ENCODE data around the gene ZNF726.
"Not testable (repeated sequence)": the region's sequence is repeated elsewhere in the genome, so short reads cannot be mapped to it uniquely, and the experiment has no call there.

Gene ZNF726

DNA sequence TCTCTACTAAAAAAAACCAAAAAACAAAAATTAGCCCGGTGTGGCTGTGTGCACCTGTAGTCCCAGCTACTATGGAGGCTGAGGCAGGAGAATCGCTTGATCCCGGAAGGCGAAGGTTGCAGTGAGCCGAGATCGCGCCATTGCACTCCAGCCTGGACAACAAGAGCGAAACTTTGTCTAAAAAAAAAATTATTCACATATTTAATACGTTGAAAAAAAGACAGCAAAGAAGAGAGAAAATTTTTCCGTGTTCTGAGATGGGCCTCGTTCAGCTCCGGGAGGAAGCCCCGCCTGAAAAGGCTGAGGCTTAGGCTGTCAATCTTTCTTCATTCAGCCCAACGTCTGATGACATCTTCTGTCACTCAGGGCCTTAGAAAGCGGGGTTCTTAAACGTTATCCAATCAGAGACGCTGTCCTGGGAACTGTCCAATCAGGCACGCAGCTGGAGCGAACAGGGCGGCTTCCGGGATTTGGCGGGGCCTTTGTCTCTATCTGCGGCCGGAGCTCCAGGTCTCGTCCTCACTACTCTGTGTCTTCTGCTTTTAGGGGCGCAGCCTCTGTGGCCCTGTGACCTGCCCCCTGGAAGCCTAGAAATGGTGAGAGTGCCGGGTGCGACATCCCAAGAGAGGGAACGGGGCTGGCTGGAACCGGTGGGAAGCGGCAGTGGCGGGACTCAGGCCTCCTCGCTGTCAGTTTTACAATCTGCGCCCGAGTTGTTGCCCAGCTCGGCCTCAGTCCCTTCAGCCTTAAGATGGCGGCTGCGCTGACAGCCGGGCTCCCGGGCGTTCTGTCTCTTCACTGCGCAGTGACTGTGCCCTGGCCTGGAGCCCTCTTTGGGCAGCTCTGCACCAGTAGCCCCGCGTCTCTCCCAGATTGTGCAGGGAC is at the start of gene ZNF726:
Gene ZNF726, plus strand, starts transcription at position 485 of the 885 bp plus-strand sequence. Its CDS starts 109 bp downstream, at position 594.
- peak; percentile 73 to 78 for DNase-seq (ENCODE audit: low read depth in 2 of 2)

DNA sequence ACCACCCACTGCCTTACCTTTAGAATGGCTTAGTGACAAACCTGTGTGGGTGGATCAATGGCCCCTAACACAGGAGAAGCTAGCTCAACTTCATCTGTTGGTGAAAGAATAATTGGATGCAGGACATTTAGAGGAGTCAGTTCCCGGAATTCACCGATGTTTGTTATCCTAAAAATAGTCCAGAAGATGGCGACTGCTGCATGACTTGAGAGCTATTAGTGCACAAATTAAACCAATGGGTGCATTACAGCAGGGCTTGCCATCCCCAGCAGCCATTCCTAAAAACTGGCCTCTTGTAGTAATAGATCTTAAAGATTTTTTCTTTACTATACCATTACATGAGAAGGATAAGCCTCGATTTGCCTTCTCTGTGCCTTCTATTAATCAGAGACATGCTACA is 46.8 kb upstream of the ZNF726 start:
- DNase-seq (ENCODE audit: low read depth in 2 of 2), result no peak

GRCh38 chr19:23868630-23869029 is 46.1 kb upstream of the ZNF726 start:
- DNase-seq (ENCODE audit: low read depth in 2 of 2), result no peak

GRCh38 chr19:23872282-23872919 is 42.3 kb upstream of the ZNF726 start:
- no peak for DNase-seq (ENCODE audit: low read depth in 2 of 2)

GRCh38 chr19:23876261-23876660 is 38.4 kb upstream of the ZNF726 start:
- no peak for DNase-seq (ENCODE audit: low read depth in 2 of 2)

GRCh38 chr19:23876756-23877155 is 37.9 kb upstream of the ZNF726 start:
- not testable (repeated sequence) for DNase-seq (ENCODE audit: low read depth in 2 of 2)

DNA sequence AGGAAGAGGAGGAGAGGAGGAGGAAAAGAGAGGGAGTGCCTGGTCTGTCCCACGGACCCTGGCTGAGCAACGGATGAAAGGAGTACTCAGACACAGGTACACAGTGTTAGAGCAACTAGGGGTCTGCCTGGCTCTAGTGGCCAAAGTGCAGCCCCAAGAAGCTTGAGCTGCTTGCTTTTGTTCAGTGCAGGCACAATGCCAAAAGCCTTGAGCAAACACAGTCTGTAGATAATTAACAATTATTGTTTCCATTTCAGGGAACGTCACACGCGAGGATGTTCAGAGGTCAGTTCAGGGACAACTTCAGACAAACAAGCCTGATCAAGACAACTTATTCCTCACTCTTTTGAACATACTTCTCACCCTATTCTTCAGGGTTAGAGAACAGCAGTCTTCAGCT is 32.2 kb upstream of the ZNF726 start:
- DNase-seq (ENCODE audit: low read depth in 2 of 2), result no peak

- DNase-seq (ENCODE audit: low read depth in 2 of 2), result no peak
These were observed 30.3 kb upstream of the ZNF726 start for GRCh38 chr19:23884363-23884762.

DNA sequence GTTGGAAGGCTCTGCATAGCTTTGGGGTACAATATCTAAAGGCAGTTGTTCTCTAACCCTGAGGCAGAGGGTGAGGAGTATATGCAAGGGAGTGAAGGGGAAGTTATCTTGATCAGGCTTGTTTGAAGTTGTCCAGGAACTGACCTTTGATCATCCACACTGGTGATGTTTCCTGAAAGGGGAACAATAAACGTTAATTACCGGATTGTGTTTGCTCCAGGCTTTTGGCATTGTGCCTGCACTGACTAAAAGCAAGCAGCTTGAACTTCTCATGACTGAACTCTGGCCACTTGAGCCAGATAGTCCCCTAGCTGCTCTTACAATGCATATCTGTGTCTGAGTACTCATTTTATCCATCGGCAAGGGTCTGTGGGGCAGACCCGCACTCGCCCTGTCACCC is 27.0 kb upstream of the ZNF726 start:
- no peak for DNase-seq (ENCODE audit: low read depth in 2 of 2)

DNA sequence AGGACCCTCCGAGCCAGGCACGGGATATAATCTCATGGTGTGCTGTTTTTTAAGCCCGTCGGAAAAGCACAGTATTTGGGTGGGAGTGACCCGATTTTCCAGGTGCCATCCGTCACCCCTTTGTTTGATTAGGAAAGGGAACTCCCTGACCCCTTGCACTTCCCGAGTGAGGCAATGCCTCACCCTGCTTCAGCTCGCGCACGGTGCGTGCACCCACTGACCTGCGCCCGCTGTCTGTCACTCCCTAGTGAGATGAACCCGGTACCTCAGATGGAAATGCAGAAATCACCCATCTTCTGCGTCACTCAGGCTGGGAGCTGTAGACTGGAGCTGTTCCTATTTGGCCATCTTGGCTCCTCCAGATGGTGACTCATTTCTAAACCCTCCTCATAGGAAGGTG is 18.6 kb upstream of the ZNF726 start:
- DNase-seq (ENCODE audit: low read depth in 2 of 2), result not testable (repeated sequence)

- no peak for DNase-seq (ENCODE audit: low read depth in 2 of 2)
These were observed 17.8 kb upstream of the ZNF726 start for GRCh38 chr19:23896912-23897311.

DNA sequence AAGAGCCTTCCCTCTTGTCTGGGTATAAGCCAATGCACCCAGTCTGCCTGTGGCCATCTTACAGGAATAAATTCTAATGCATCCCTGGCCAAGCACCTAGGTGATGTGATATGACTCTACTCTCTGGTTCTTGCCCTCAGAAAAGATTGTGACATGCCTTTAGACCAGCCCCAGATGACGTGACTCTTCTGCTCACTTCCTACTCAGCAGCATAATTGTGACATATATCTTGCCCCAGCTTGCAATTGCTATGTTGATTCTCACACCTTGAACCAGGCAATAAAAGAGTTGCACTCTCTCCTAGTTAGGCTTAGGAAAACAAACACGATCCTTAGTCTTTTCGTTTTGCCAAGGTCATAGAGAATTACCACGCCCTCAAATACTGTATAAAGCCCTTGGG is 13.3 kb upstream of the ZNF726 start:
- no peak for DNase-seq (ENCODE audit: low read depth in 2 of 2)

DNA sequence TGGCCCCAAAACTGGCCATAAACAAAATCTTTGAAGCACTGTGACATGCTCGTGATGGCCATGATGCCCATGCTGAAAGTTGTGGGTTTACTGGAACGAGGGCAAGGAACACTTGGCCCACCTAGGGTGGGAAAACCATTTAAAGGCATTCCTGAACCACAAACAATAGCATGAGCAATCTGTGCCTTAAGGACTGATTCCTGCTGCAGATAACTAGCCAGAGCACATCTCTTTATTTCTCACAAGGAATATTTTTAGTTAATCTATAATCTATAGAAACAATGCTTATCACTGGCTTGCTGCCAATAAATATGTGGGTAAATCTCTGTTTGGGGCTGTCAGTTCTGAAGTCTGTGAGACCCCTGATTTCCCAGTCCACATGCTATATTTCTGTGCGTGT is 10.3 kb upstream of the ZNF726 start:
- DNase-seq (ENCODE audit: low read depth in 2 of 2), result no peak

DNA sequence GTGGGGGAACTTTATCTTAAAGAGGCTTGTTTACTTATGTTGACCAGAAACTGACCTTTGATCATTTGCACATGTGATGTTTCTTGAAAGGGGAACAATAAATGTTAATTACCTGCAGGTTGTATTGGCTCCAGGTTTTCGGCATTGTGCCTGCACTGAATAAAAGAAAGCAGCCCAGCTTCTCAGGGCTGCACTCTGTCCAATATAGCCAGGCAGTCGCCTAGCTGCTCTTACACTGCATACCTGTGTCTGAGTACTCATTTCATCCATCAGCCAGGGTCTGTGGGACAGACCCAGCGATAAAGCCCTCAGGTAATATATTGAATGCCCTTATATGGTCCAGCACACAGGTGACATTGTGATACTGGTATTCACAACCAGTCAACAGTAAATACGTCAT is 8.9 kb upstream of the ZNF726 start:
- no peak for DNase-seq (ENCODE audit: low read depth in 2 of 2)

- no peak for DNase-seq (ENCODE audit: low read depth in 2 of 2)
These were observed 7.9 kb upstream of the ZNF726 start for GRCh38 chr19:23906835-23907234.

- DNase-seq (ENCODE audit: low read depth in 2 of 2), result no peak
These were observed 6.5 kb upstream of the ZNF726 start for GRCh38 chr19:23908165-23908564.

- no peak for DNase-seq (ENCODE audit: low read depth in 2 of 2)
These were observed 5.5 kb upstream of the ZNF726 start for GRCh38 chr19:23909222-23909621.

- DNase-seq (ENCODE audit: low read depth in 2 of 2), result no peak
These were observed 755 bp upstream of the ZNF726 start for GRCh38 chr19:23913931-23914330.

- DNase-seq (ENCODE audit: low read depth in 2 of 2), result no peak
These were observed 2.3 kb downstream of the ZNF726 start for GRCh38 chr19:23916991-23917390.

DNA sequence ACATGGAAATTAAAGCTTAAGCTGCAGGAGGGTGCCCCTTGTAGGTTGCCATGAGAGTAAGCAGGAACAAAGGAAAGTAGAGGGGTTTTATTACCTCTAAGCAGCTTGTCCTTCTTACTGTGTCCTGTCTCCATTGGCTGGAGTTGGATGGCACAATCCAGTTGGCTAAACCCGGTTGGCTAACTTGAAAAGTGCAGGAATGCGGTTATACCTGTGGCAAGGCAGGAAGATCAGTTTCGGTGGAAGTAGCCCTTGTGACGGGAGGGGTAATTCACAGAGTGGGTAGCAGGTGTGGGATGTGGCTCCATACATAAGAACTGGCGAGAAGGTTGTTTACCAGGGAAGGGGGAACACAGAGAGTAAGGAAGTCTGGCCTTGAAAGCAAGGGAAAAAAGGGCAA is 3.2 kb downstream of the ZNF726 start:
- no peak for DNase-seq (ENCODE audit: low read depth in 2 of 2)

DNA sequence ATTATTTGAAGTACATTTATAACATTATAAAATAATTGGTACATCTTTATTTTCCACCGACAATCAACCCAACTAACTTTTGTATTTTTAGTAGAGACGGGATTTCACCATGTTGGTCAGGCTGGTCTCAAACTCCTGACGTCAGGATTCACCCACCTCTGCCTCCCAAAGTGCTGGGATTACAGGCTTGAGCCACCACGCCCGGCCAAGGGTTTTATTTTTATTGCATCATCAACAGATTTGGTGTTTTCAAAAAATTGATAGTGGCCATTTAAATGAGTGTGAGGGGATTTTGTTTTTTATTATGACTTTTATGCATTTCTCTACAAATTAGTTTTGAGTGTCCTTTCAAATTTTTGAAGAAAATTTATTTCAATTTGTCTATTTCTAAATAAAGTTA is 10.6 kb downstream of the ZNF726 start:
- DNase-seq (ENCODE audit: low read depth in 2 of 2), result no peak

DNA sequence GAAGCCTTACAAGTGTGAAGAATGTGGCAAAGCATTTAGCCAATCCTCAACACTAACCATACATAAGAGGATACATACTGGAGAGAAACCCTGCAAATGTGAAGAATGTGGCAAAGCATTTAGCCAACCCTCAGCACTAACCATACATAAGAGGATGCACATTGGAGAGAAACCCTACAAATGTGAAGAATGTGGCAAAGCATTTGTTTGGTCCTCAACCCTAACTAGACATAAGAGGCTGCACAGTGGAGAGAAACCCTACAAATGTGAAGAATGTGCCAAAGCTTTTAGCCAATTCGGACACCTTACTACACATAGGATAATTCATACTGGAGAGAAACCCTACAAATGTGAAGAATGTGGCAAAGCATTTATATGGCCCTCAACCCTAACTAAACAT is 18.2 kb downstream of the ZNF726 start:
- DNase-seq (ENCODE audit: low read depth in 2 of 2), result no peak

- not testable (repeated sequence) for DNase-seq (ENCODE audit: low read depth in 2 of 2)
These were observed 22.3 kb downstream of the ZNF726 start for GRCh38 chr19:23937031-23937430.

Data from stimulated activated CD4-positive, alpha-beta T cell treated with anti-CD3 and anti-CD28 coated beads, Interleukin-12 subunit alpha, Interleukin-12 subunit beta, amount 100 ng/mL, for 24 hours (primary cell).